Uterus (tissue), 4 donors: ENCODE data around the gene ATF6. TPM values are rescaled to one million over a fixed set of nuclear protein-coding genes. Genes with fewer than 3 reads are reported as not detected.

Experiments
- DNase-seq, 2 donors: peaks; one replicate each; pipeline ENCODE4 v3.0.0-alpha.2; 2019 to 2020
- H3K27ac ChIP-seq, 2 donors: fragments of 200-600 bp; sonication (generic); 1 replicate in 1 of 2; 2 replicates in 1 of 2; pipeline ENCODE4 v1.5.1; 2016 to 2018
- H3K27me3 ChIP-seq, 2 donors: fragments of 200-600 bp; sonication (generic); one replicate each; pipeline ENCODE4 v1.5.1; 2018 to 2019; ENCODE audit warnings: control low read depth in 1 of 2
- H3K36me3 ChIP-seq, 2 donors: fragments of 200-600 bp; sonication (generic); one replicate each; pipeline ENCODE4 v1.5.1; 2019; ENCODE audit warnings: control low read depth in 1 of 2
- H3K4me1 ChIP-seq, 2 donors: fragments of 200-600 bp; sonication (generic); one replicate each; pipeline ENCODE4 v1.5.1; 2018 to 2019; ENCODE audit warnings: control low read depth in 1 of 2
- H3K4me3 ChIP-seq, 2 donors: fragments of 200-600 bp; sonication (generic); 1 replicate in 1 of 2; 2 replicates in 1 of 2; pipeline ENCODE4 v1.5.1; 2018 to 2019; ENCODE audit warnings: mild to moderate bottlenecking in 1 of 2
- H3K9me3 ChIP-seq, 2 donors: fragments of 200-600 bp; sonication (generic); one replicate each; pipeline ENCODE4 v1.5.1; 2019; ENCODE audit warnings: control low read depth in 1 of 2
- CTCF ChIP-seq, 4 experiments: fragments of 200-600 bp in 2 of 4; fragments of 450-650 bp in 2 of 4; sonication (generic) in 2 of 4; IDR thresholded peaks; one replicate each; pipeline ENCODE4 v1.5.1; 2016 to 2019; ENCODE audit warnings: antibody characterized with exemption in 4 of 4, mild to moderate bottlenecking in 2 of 4, moderate library complexity in 1 of 4
- POLR2A ChIP-seq, 2 donors: fragments of 450-650 bp; IDR thresholded peaks; one replicate each; pipeline ENCODE4 v1.6.1; 2016; ENCODE audit warnings: antibody characterized with exemption in 2 of 2, mild to moderate bottlenecking in 1 of 2, moderate library complexity in 1 of 2
- intact Hi-C: fragments of 100-400 bp; cut with DNase I; formaldehyde crosslinking; loops from one replicate; pipeline ENCODE4 v1.15.1; 2023; ENCODE audit warnings: low total_unique reads
- total RNA-seq, 4 donors: library from RNA; depleted of rRNA in 3 of 4; stranded (reverse); fragments of >200 nt in 3 of 4; gene quantifications; one replicate each; pipeline versions ENCODE4 v1.1.0 to v1.2.4, GENCODE V29; 2014 to 2023
- donor health status: DM: yes; HTN: yes; CAD: no.

ATF6 gene
- total RNA-seq, 4 donors from 2014 or later = 16.2 to 37.7 (median 30.0) TPM

- DNase-seq = no peak
- Histone ChIP-seq H3K27me3 (no peaks in the 10 kb centered on the region), H3K4me1 (no peaks in the 10 kb centered on the region), H3K27ac (peak overlapping the region; percentile 19 to 56), H3K9me3 (no peaks in the 10 kb centered on the region), H3K36me3 (no peaks in the 10 kb centered on the region), H3K4me3 (no peak overlapping the region)
- intact Hi-C loops = loop anchor here (10.0 kb wide), 1 partner anchor 243 kb away; no protein-coding TSS in a partner anchor
- no peak for TF ChIP-seq CTCF (IDR thresholded peaks at IDR 0.05)
- TF ChIP-seq POLR2A (IDR thresholded peaks at IDR 0.05) = no peak
Observed at GRCh38 chr1:161791904-161792655, 26.0 kb downstream of the ATF6 start.

GRCh38 chr1:161792740-161793139 lies 26.6 kb downstream of the ATF6 start:
- H3K27ac ChIP-seq = peak overlapping the region in 1 of 2 donors; percentile 56
- intact Hi-C loops = loop anchor here (10.0 kb wide), 1 partner anchor 242 kb away; no protein-coding TSS in a partner anchor
- no peak overlapping the region for H3K4me3 ChIP-seq
- no peaks in the 10 kb centered on the region for H3K36me3 ChIP-seq
- no peaks in the 10 kb centered on the region for H3K27me3 ChIP-seq
- H3K9me3 ChIP-seq = no peaks in the 10 kb centered on the region
- H3K4me1 ChIP-seq = no peaks in the 10 kb centered on the region
- no peak for DNase-seq
- peak; percentile 59 to 72 (median 62) for TF ChIP-seq CTCF (IDR thresholded peaks at IDR 0.05)
- TF ChIP-seq POLR2A (IDR thresholded peaks at IDR 0.05) = no peak

GRCh38 chr1:161799792-161800191 lies 33.7 kb downstream of the ATF6 start:
- no peak for TF ChIP-seq CTCF (IDR thresholded peaks at IDR 0.05)
- TF ChIP-seq POLR2A (IDR thresholded peaks at IDR 0.05) = no peak
- Histone ChIP-seq H3K27ac (no peak overlapping the region), H3K4me3 (no peak overlapping the region), H3K36me3 (no peaks in the 10 kb centered on the region), H3K27me3 (no peaks in the 10 kb centered on the region), H3K9me3 (no peaks in the 10 kb centered on the region), H3K4me1 (no peaks in the 10 kb centered on the region)
- intact Hi-C loops = loop anchor here (10.0 kb wide), 1 partner anchor 235 kb away; no protein-coding TSS in a partner anchor
- no peak for DNase-seq

GRCh38 chr1:161801955-161802354 lies 35.8 kb downstream of the ATF6 start:
- TF ChIP-seq POLR2A (IDR thresholded peaks at IDR 0.05) (no peak), CTCF (IDR thresholded peaks at IDR 0.05) (no peak)
- Histone ChIP-seq H3K27ac (no peak overlapping the region), H3K4me1 (no peaks in the 10 kb centered on the region), H3K27me3 (no peaks in the 10 kb centered on the region), H3K9me3 (no peaks in the 10 kb centered on the region), H3K4me3 (no peak overlapping the region), H3K36me3 (no peaks in the 10 kb centered on the region)
- DNase-seq = peak; percentile 32 to 39
- intact Hi-C loops = no loop called here

- intact Hi-C loops = no loop called here
- Histone ChIP-seq H3K27ac (no peak overlapping the region), H3K9me3 (no peaks in the 10 kb centered on the region), H3K27me3 (no peaks in the 10 kb centered on the region), H3K4me1 (no peaks in the 10 kb centered on the region), H3K4me3 (no peak overlapping the region), H3K36me3 (no peaks in the 10 kb centered on the region)
- DNase-seq = no peak
- TF ChIP-seq POLR2A (IDR thresholded peaks at IDR 0.05) (no peak), CTCF (IDR thresholded peaks at IDR 0.05) (no peak)
Observed at GRCh38 chr1:161803181-161803580, 37.1 kb downstream of the ATF6 start.
